HG03378 (cell line): ENCODE measurements around the gene C19orf67.

Source experiments
- ATAC-seq: cut with Tn5 transposase; IDR thresholded peaks from one replicate; pipeline ENCODE4 v1.9.1; 2021; ENCODE audit warnings: mild to moderate bottlenecking, moderate library complexity; ENCODE audit not compliant: unreplicated experiment

The C19orf67 gene

GRCh38 chr19:14031719-14032480 is 53.7 kb downstream of the C19orf67 start, which contains the start of gene IL27RA:
IL27RA (plus strand) TSS chr19:14031762; CDS start chr19:14031873, 111 bp downstream.
- ATAC-seq, result no peak
